HG02943 (cell line): Measurements from ENCODE around the gene DLG2.

Source experiments
- ATAC-seq: cut with Tn5 transposase; IDR thresholded peaks from one replicate; pipeline ENCODE4 v1.9.1; 2021; ENCODE audit warnings: mild to moderate bottlenecking, low read depth, moderate library complexity; ENCODE audit not compliant: unreplicated experiment

The DLG2 gene

GRCh38 chr11:83659466-83659865, 1967.7 kb downstream of the DLG2 start:
- ATAC-seq = no peak

GRCh38 chr11:83656796-83657330, 1970.3 kb downstream of the DLG2 start:
- no peak for ATAC-seq

- ATAC-seq = no peak
Observed at GRCh38 chr11:83655976-83656375, 1971.2 kb downstream of the DLG2 start.

- no peak for ATAC-seq
Observed at GRCh38 chr11:83649528-83649855, 1977.7 kb downstream of the DLG2 start.

- ATAC-seq = no peak
Observed at GRCh38 chr11:83648610-83649527, 1978.3 kb downstream of the DLG2 start.

DNA sequence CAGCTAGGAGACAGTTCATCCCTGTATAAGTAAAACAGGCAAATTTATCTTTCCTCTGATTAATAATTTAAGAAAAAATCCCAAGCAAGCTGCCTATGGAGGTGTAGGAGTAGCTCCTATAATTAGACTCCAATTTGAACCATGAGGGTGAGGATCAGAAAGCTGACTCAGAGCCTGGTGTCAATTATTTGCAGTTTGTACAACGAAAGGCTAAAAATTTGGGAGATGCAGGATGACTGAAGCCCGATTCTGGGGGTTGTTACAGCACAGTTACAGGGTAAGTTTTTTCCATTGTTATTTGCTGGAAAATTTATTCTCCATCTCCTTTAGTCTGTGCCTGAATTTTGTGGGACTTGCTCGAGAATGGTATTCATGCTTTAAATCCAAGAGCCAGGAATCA, 1981.6 kb downstream of the DLG2 start:
- no peak for ATAC-seq

GRCh38 chr11:83643115-83643514, 1984.0 kb downstream of the DLG2 start:
- ATAC-seq = no peak

- ATAC-seq = no peak
Observed at GRCh38 chr11:83642500-83642899, 1984.6 kb downstream of the DLG2 start.

DNA sequence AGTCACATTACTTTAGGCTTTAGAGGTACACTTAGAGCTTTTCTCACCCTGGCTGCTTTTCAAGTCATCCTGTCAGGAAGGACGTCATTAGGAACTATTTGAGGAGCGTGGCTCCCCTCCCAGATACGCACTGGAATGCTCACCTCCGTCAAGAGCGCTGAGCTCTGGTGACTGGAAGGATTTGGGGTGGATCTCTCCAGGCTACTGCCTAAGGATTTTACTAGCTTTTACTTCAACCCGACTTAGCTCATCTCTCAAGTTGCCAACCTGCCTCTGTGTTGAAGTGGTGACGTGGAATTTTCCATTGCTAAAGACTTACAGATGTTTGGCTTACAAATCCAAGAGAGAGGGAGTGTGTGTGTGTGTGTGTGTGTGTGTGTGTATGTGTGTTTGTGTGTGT, 1985.6 kb downstream of the DLG2 start:
- no peak for ATAC-seq

GRCh38 chr11:83639995-83640758, 1987.0 kb downstream of the DLG2 start:
- ATAC-seq = no peak

- no peak for ATAC-seq
Observed at GRCh38 chr11:83635166-83635565, 1992.0 kb downstream of the DLG2 start.

DNA sequence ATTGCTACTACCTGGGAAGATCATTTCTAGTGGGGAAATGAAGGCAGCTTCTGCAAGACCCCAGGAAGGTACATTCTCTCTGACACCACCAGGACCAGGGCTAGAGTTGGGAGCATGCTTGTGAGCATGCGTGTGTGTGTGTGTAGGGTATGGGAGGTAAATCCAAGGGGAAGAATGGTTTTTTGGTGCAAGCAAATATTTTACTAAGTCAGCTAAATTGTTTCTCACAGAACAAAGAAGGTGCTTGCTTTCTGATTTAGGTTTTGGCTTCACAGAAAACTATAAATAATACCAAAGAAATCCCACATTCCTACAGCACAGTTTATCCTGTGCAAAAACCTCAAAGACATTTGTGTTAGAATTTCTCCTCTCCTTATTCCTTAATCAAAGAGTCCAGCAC, 1996.9 kb downstream of the DLG2 start:
- ATAC-seq = no peak

GRCh38 chr11:83629775-83630174, 1997.4 kb downstream of the DLG2 start:
- ATAC-seq = no peak

- no peak for ATAC-seq
Observed at GRCh38 chr11:83628622-83629355, 1998.4 kb downstream of the DLG2 start.

DNA sequence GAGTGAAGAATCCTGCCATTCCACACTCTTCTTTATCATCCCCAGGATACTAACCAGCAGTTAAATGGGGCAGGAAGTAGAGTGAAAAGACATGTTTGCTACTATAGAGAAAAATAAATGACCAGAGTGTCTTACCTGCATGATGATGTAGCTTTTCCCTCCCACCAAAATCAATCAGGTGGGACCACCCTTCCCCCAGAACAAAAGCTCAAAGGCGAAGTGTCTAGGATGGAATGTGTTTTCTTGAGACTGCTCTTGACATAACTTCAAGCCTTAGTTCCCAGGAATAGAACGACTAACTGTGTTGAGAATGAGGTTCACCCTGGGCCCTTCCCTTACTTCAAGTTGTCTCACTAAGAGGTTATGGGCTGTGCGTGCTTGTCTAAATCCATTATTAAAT, 2001.8 kb downstream of the DLG2 start:
- ATAC-seq = no peak

- no peak for ATAC-seq
Observed at GRCh38 chr11:83617671-83618070, 2009.5 kb downstream of the DLG2 start.

DNA sequence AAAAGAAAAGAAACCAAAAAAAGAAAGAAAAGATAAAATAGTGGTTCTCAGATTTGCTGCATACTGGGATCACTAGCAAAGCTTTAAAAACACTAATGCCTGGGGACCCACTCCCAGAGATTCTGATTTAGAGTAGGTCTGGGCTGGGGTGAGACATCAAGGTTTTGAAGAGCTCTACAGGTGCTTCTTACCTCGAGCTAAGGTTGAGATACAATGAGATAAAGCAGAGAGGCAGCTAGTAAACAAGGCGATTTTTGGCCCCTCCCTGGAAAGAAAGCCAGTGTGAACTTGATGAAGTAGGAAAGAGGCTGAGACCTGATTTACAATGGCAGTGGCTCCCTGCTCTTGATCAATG, 2013.4 kb downstream of the DLG2 start:
- no peak for ATAC-seq

GRCh38 chr11:83612891-83613766, 2014.0 kb downstream of the DLG2 start:
- ATAC-seq = no peak

- ATAC-seq = no peak
Observed at GRCh38 chr11:83611600-83611999, 2015.5 kb downstream of the DLG2 start.

DNA sequence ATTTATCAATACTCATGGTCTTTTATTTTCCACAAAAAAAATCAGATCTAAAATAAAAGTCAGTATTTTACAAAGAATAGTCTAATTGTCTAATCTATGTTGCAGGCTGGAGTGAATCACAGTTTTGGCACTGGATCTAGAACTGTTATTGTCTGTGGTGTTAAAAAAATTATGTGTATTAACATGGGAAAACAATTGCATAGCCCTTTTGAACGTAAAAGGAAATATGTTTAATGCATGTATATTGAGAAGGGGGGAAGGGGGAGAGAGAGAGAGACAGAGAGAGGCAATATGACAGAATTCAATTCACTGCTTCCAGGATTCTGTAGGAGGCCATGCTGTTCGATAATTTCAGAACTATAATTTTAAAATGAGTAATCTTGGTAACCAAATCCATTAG, 2016.1 kb downstream of the DLG2 start:
- ATAC-seq = no peak
